Mononuclear cell (primary cell): Measurements from ENCODE around the gene ACTN1. TPM values are rescaled to one million over a fixed set of nuclear protein-coding genes. Genes with fewer than 3 reads are reported as not detected.

Experiments used
- H3K27me3 ChIP-seq: 2 replicates; pipeline ENCODE4 v1.6.0; 2011; ENCODE audit warnings: low read length, control low read depth; ENCODE audit not compliant: insufficient read depth
- H3K4me1 ChIP-seq: 2 replicates; pipeline ENCODE4 v1.5.1; 2011; ENCODE audit warnings: mild to moderate bottlenecking, low read length, control low read depth; ENCODE audit not compliant: insufficient read depth
- H3K4me3 ChIP-seq: 2 replicates; pipeline ENCODE4 v1.5.1; 2011; ENCODE audit warnings: mild to moderate bottlenecking, low read length, moderate library complexity
- H3K9me3 ChIP-seq: 2 replicates; pipeline ENCODE4 v1.5.1; 2011; ENCODE audit warnings: low read depth, mild to moderate bottlenecking, control low read depth, low read length
- total RNA-seq: library from RNA; depleted of rRNA; stranded (reverse); fragments of >200 nt; gene quantifications from one replicate; pipeline ENCODE4 v1.2.3, GENCODE V29; 2012

The ACTN1 gene
- total RNA-seq, 1 donor: 80.8 TPM

DNA sequence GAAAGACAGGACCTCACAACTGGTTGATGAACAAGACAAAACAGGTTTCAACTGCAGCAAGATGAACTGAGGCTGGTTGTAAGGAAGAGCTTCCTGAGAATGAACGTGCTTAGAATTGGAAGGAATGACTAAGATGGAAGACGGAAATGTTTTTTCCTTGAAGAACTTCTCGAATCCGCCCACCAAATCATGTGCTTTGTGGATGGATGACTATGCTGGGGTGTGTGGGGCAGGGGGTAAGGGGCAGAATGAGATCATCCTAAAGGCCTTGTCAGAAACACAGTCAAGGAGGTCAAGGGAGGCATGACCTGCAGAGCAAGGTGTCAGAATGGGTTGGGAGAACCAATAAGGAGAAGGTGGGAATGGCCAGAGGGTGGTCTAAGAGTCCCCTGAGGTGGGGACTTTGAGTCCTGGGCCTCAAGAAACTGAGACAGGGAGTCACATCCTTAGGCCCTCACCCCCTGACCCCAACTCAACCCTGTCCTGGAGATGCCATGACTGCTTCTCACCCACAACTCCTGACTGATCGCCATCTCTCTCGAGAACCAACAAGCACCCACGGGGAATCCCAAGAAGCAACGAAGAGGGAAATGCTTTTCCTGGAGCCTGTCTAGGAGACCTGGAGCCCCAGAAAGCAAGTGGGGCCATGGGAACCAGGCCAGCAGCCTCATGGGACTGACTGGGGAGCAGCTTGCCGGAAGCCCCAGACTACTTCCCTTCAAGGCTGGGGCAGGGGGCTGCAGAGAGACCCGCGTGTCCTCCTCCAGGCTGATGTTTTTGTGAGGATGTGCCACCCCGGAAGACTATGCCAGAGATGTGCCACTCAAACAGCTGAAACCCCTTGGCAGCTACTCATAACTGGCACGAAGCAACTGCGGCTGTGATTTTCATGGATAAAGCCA is 84.0 kb downstream of the ACTN1 start:
- Histone ChIP-seq H3K27me3 (no peaks in the 10 kb centered on the region), H3K4me3 (no peak overlapping the region), H3K9me3 (no peaks in the 10 kb centered on the region), H3K4me1 (peaks cover 16% of the 10 kb centered on the region)

DNA sequence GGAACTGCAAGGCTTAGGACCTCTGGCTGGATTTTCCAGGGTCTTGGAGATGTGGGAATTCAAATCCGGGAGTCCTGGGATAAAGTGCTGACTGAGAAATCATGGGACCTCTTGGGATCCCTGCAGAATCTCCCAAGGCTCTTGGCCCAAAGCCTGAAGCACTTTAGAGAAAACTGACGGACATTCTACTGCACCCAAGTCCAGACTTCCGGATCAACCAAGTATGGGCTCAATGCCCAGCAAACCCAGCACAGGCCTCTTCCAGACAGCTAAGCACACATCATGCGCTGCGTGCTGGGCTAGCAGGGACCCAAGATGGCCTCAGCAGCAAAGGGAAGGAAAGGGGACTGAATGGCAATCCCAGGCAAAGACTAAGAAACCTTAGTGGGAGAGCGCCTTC is 85.0 kb downstream of the ACTN1 start:
- Histone ChIP-seq H3K4me3 (no peak overlapping the region), H3K4me1 (peaks cover 9% of the 10 kb centered on the region), H3K27me3 (no peaks in the 10 kb centered on the region), H3K9me3 (no peaks in the 10 kb centered on the region)

DNA sequence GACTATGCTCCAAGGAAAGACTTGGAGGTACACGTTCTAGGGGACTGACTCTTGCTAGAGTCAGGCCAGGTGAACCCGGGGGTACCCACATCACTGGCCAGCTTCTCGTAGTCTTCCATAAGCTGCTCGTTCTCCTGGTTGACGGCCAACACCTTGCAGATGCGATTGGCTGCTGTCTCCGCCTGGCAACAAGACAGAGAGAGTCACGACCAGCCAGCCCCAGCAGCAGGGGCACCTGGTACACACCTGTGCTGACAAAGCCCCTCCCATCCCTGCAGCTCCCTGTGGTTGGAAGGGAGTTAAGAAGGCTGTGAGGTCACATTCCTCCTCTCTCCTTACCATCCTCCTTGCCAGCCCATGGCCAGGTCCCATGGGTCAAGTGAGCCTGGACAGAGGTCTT is 85.5 kb downstream of the ACTN1 start:
- Histone ChIP-seq H3K4me1 (peaks cover 8% of the 10 kb centered on the region), H3K9me3 (no peaks in the 10 kb centered on the region), H3K4me3 (no peak overlapping the region), H3K27me3 (no peaks in the 10 kb centered on the region)

DNA sequence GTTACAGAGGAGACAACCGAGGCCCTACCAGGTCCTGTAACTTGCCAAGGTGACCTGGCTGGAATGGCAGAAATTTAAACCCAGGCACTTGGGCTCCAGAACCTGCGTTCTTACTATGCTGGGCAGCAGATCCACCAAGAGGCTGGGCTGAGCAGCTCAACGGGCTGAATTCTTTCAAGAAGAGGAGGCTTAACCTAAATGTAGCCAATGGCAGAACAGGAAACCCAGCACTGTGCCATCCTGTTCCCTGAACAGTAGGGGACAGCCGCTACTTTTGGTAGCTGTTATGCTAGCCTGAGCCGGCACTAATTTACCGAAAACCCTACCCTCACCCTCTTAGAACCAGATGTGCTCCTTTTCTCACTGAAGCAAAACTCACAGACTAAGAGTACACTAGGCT is 86.1 kb downstream of the ACTN1 start:
- Histone ChIP-seq H3K4me1 (peaks cover 6% of the 10 kb centered on the region), H3K4me3 (no peak overlapping the region), H3K27me3 (no peaks in the 10 kb centered on the region), H3K9me3 (no peaks in the 10 kb centered on the region)

DNA sequence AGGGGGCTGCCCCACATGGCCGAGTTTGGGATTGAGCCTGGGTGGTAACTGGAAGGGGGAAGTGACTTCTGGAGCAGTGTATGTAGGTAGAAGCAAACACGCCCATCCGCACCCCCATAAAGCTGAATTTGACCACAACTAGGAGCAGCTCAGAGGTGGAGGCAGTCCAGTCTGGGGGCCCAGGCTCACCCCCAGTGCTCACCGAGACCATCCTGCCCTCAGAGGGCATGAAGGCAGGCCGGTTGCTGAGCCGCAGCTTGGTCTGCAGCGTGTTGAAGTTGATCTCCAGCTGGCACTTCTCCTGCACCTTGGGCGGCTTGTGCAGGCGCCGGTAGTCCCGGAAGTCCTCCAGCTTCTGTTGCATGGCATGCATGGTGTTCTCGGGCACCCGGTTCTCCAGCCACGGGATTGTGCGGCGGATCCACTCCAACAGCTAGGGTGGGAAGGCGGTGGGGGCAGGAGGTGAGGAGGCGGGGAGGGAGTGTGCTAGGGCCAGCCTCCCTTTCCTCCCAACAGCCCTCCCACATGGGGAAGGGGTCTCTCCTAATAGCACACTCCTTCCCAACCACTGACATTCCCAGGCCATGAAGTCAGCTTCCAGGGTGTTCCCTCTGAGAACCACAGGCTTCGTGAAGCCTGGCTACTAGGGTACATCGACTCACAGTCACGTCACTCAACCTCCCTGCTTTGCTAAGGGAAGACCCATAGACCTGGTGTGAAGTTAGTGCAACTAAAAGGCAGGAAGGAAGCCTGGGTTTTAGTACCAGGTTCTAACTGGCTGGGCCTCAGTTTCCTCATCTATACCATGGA is 87.0 kb downstream of the ACTN1 start:
- H3K4me3 ChIP-seq: no peak overlapping the region
- H3K27me3 ChIP-seq: no peaks in the 10 kb centered on the region
- no peaks in the 10 kb centered on the region for H3K9me3 ChIP-seq
- H3K4me1 ChIP-seq: no peaks in the 10 kb centered on the region

DNA sequence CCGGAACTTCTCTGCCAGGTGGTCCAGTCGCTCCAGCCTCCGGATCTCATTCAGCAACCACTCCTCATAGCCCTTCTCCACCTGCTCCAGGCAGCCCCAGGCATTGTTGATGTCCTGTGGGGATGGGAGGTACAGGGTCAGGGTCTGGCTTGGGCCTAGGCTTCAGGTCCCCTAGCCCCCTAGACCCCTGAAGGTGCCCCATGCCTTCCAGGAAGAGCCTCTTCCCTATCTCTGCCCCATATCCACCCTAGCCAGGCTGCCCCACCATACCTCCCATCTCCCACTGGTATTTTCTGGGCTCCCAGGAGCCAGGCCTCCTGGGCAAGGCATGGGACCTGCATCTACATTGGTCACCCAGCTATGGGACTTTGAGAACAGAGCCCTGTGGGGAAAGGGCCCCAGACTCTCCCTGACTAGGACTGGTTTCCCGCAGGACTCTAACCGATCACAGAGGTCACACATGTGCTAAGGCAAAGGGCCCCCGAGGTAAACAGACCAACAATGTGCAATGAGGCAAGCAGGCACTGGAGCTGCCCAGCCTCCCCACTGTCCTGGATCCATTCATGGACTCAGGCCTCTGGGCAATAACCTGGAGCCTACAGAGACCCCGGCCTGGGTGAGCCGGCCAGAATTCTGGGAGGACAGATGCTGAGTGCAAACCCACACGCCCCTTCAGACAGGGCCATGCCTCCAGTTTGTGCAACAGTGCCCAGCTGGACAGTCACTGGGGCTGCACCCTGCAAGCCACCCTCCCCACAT is 88.8 kb downstream of the ACTN1 start:
- no peak overlapping the region for H3K4me3 ChIP-seq
- H3K27me3 ChIP-seq: no peaks in the 10 kb centered on the region
- no peaks in the 10 kb centered on the region for H3K4me1 ChIP-seq
- H3K9me3 ChIP-seq: no peaks in the 10 kb centered on the region

DNA sequence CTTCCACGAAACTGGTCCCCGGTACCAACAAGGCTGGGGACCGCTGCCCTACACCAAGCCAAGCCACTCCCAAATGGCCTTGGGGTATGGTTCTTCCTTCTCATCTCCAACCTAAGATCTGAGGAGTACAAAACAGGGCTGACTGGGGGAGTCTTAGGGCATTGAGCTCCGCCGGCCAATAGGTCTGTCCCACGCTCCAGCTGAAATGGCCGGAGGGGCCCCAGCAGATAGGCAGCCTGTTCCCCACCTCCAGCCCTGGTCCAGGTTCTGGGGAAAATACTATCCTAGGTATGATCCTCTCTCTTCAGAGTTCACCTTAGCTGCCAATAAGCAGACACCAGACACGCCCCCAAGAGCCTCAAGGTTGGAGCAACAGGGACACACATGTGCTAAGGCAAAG is 90.2 kb downstream of the ACTN1 start:
- no peaks in the 10 kb centered on the region for H3K9me3 ChIP-seq
- no peaks in the 10 kb centered on the region for H3K27me3 ChIP-seq
- no peaks in the 10 kb centered on the region for H3K4me1 ChIP-seq
- H3K4me3 ChIP-seq: no peak overlapping the region

DNA sequence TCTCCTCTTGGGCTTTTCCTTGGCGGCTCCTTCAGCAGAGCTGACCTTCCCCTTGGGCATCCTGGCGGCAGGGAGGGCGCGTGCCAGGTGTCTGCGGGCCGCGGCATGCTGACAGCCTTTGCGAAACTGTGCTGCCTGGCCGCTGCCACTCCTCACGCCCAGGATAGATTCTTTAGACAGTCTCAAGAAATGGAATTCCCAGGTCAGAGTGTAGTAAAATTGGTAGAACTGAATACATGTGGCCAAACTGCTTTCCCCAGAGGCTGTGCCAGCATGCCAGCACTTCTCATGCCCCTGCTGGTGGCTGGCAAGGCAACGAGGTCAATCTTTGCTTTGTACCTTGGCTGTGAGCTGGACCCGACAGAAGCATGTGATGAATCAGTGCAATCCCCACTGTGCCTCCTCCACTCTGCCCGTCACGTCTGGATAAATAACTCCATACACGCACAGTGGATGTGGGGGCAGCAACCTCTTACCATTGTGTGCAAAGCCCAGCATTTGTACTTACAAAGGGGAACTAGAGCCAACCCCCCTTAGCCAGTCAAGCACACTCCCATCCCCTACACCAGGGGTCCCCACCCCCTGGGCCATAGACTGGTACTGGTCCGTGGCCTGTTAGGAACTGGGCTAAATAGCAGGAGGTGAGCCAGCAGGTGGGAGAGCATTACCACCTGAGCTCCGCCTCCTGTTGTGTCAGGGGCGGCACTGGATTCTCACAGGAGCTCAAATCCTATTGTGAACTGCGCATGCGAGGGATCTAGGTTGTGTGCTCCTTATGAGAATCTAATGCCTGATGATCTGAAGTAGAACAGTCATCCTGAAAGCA is 90.9 kb downstream of the ACTN1 start:
- H3K9me3 ChIP-seq: no peaks in the 10 kb centered on the region

DNA sequence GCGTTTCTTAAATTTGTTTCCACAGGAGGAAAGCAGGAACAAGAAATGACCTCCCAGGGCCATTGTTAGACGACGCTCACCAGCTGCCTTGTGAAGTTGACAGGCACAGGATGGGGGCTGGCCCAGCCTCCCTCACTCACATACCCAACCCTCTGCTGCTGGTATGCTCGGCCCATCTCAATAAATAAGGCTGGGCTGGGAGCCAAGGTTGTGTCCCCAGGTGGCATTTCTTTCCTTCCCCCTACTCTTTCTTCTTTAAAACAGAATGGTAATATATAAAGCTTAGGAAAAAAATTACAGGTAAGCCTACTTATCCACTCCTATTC is 93.0 kb downstream of the ACTN1 start:
- Histone ChIP-seq H3K4me3 (no peak overlapping the region), H3K27me3 (no peaks in the 10 kb centered on the region), H3K4me1 (no peaks in the 10 kb centered on the region), H3K9me3 (no peaks in the 10 kb centered on the region)

More for the DNA sequence above, 90.9 kb downstream of the ACTN1 start:
- Histone ChIP-seq H3K4me1 (no peaks in the 10 kb centered on the region), H3K27me3 (no peaks in the 10 kb centered on the region), H3K4me3 (no peak overlapping the region)

DNA sequence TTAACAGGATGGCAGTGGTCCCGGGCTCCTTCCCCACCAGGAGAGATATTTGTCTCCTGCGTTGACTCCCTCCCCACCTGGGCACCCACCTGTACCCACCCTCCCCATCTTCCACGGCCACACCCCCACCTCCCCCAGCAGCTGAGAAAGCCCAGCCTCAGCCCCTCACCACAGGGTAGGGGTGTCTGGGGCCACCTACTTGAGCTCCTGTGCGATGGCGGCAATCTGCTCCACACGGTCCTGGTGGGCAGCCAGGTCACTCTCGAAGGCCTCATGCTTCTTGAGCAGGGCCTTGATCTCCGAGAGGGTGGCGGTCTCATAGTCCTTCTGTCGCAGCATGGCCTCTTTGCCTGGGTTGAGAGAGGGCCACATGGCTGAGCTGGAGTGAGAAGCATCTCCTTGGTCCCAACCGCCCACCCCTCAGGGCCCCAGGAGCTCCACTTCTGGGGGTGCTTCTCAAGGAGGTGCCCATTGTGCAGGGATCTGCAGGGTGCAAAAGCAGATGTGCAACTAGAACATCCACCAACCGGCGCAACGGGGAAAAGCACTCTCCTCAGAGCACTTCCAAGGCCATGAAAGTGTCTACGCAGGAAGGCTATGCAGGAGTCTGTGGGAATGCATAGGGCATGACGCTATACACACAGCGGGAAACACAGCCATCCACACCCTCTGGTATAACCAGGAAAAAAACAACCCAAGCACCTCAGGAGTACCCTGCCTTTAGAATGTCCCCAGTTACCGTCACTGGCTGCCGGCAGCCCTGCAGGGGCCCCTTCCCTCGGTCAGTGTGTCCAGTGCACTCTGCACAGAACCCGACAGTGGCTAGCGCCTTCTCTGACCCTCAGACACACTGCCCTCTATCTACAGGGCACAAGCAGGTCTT is 93.6 kb downstream of the ACTN1 start:
- Histone ChIP-seq H3K9me3 (no peaks in the 10 kb centered on the region), H3K4me3 (no peak overlapping the region), H3K27me3 (no peaks in the 10 kb centered on the region), H3K4me1 (no peaks in the 10 kb centered on the region)

DNA sequence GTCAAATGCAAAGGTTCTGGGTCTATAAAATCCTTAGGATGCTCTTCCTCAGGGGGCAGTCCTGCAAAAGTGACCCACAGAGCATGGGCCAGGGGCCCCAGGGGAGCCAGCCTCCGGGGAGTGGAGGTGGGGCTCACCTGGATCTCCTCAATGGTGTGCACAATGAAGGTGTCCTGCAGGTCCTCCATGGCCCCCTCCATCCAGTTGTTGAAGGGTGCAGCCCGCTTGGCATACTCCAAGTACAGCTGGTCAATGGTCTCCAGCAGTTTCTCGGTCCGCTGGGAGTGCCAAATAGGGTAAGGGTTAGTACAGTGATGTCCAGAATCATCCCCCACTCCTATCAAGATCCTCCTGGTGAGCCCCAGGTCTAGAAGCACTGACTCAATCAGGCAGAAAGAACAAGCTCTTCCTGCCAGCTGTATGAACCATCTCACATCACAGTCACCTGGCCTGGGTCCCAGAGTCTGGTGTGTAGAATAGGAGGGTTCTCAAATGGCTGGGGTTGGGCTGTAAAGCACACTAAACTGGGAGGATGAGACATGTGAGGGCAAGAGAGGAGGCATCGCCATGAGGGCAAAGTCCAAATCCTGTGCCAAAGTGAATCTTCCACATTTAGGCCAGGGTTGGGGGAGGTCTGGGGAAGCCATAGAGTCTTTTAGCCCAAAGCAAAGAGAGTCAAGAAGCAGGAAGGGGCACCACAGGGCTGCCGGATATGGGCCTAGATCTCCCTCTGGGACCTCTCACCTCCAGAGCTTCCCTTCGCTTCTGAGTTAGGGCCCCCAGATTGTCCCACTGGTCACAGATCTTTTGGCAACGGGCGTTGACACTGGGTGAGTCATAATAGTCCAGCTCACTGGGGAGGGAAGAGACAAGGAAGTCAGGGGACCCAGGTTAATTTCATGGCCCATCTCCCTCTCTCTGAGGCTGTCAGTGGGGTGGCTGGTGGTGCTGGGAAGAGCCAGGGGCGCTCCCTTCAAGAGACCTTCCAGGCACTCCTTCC is 94.8 kb downstream of the ACTN1 start:
- Histone ChIP-seq H3K4me1 (no peaks in the 10 kb centered on the region), H3K9me3 (no peaks in the 10 kb centered on the region), H3K27me3 (no peaks in the 10 kb centered on the region), H3K4me3 (no peak overlapping the region)

DNA sequence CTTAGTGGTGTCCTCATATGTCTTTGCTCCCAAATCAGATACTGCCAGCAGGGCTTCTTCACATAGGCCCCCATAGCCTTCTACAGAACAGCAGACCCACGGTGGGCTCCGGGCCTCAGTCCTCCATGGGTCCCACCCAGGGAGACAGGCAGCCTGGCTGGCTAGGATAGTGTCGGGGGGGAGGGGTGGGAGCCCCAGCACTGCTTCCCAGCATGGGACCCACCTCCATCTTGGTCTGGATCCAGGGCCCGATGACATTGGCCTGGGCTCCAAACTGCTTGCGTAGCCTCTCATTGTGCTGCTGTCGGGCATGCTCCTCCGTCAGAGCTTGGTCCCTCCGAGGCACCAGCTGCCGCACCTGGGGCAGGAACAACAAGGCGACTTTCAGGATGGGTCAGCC is 96.9 kb downstream of the ACTN1 start:
- Histone ChIP-seq H3K4me1 (no peaks in the 10 kb centered on the region), H3K4me3 (no peak overlapping the region), H3K27me3 (no peaks in the 10 kb centered on the region), H3K9me3 (no peaks in the 10 kb centered on the region)

DNA sequence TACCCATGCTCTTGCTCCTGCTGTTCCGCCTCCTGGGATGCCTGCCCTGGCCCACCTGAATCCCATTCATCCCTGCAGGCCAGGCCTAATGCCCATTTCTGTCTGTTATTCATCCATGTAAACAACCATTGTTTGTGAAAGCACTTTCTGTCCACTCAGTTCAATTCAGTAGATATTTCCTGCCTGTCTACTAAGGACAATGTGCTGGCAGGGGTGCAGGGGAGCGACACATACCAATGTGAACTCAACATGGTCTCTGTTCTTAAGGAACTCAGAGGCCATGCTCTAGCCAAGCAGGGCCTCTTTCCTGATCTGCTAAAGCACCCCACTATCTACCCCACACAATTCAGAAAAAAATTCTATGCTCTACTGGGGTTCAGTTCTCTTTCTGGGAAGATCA is 97.7 kb downstream of the ACTN1 start:
- Histone ChIP-seq H3K27me3 (no peaks in the 10 kb centered on the region), H3K4me3 (no peak overlapping the region), H3K4me1 (no peaks in the 10 kb centered on the region), H3K9me3 (no peaks in the 10 kb centered on the region)
